Endothelial cell of umbilical vein (primary cell): ENCODE data around the gene AURKA. TPM values are rescaled to one million over a fixed set of nuclear protein-coding genes. Genes with fewer than 3 reads are reported as not detected.

Experiments
- BruUV-seq: library from RNA; stranded (reverse); fragments of 400-500 nt; replicated peaks from 2 replicates; lab custom pipeline; 2021; lab: Mats Ljungman, UMichigan
- CTCF ChIA-PET: fragments of 300-600, 350-600 bp; sonication (Branson Sonifier 250); formaldehyde crosslinking; loops from one replicate; lab custom pipeline; 2021; ENCODE audit warnings: antibody characterized with exemption, inconsistent platforms; lab: Charles Lee
- POLR2A ChIA-PET: fragments of 300-600, 350-600 bp; sonication (Branson Sonifier 250); formaldehyde crosslinking; loops from one replicate; lab custom pipeline; 2021; ENCODE audit warnings: antibody characterized with exemption, inconsistent platforms; lab: Charles Lee
- DNase-seq: peaks from one replicate; pipeline ENCODE4 v3.0.0-alpha.2; 2011; ENCODE audit warnings: low read depth, low spot score
- FAIRE-seq: peaks from 2 replicates; lab custom pipeline; 2011; peaks lifted over from hg19 to GRCh38; lab: Jason Lieb, UNC
- H2AFZ ChIP-seq: 2 replicates; pipeline ENCODE4 v1.6.0; 2012; ENCODE audit warnings: low read depth, low read length, control low read depth, inconsistent platforms
- H3K27ac ChIP-seq: 2 replicates; pipeline ENCODE4 v1.5.1; 2011; ENCODE audit warnings: low read depth, mild to moderate bottlenecking, control low read depth, low read length, moderate library complexity; ENCODE audit not compliant: insufficient read depth
- H3K27me3 ChIP-seq, 2 experiments: 2 replicates each; pipeline versions ENCODE4 v1.6.0 to v1.6.1; 2011; ENCODE audit warnings: low read length in 2 of 2, mixed read lengths in 1 of 2; ENCODE audit not compliant: control insufficient read depth in 2 of 2, insufficient read depth in 2 of 2
- H3K36me3 ChIP-seq, 2 experiments: 2 replicates in 1 of 2; 3 replicates in 1 of 2; pipeline ENCODE4 v1.5.1; 2011; ENCODE audit warnings: low read length in 2 of 2, mild to moderate bottlenecking in 1 of 2, moderate library complexity in 1 of 2; ENCODE audit not compliant: control insufficient read depth in 2 of 2, insufficient read depth in 2 of 2; ENCODE audit errors: extremely low read depth in 1 of 2
- H3K4me1 ChIP-seq: 3 replicates; pipeline ENCODE4 v1.5.1; 2011; ENCODE audit warnings: mild to moderate bottlenecking, low read length; ENCODE audit not compliant: control insufficient read depth, insufficient read depth; ENCODE audit errors: extremely low read depth
- H3K4me2 ChIP-seq: 2 replicates; pipeline ENCODE4 v1.6.1; 2011; ENCODE audit warnings: low read length, control low read depth, mixed read lengths; ENCODE audit not compliant: insufficient read depth
- H3K4me3 ChIP-seq, 3 experiments: fragments of 200-600 bp in 1 of 3; sonication (generic), shearing (Covaris generic) in 1 of 3; replicated peaks in 1 of 3; 2 replicates each; pipeline ENCODE4 v1.5.1; 2011 to 2016; ENCODE audit warnings: control low read depth in 3 of 3, low read length in 3 of 3, mild to moderate bottlenecking in 2 of 3, inconsistent platforms in 1 of 3, low read depth in 1 of 3, moderate library complexity in 1 of 3; ENCODE audit not compliant: insufficient read depth in 1 of 3
- H3K79me2 ChIP-seq: 2 replicates; pipeline ENCODE4 v1.6.0; 2012; ENCODE audit warnings: low read length, inconsistent platforms; ENCODE audit not compliant: control insufficient read depth, insufficient read depth
- H3K9ac ChIP-seq: replicated peaks from 2 replicates; pipeline ENCODE3; 2011; ENCODE audit warnings: low read length, control low read depth; ENCODE audit not compliant: insufficient read depth; ENCODE audit errors: extremely low read depth
- H3K9me1 ChIP-seq: replicated peaks from 3 replicates; pipeline ENCODE4 v1.6.0; 2011; ENCODE audit warnings: mild to moderate bottlenecking, low read length; ENCODE audit not compliant: control insufficient read depth, insufficient read depth; ENCODE audit errors: extremely low read depth
- H3K9me3 ChIP-seq: replicated peaks from 2 replicates; pipeline ENCODE4 v1.5.1; 2012; ENCODE audit warnings: low read length, inconsistent platforms; ENCODE audit not compliant: control insufficient read depth, insufficient read depth
- H4K20me1 ChIP-seq: replicated peaks from 2 replicates; pipeline ENCODE3; 2011; ENCODE audit warnings: mild to moderate bottlenecking, low read length; ENCODE audit not compliant: control insufficient read depth, insufficient read depth; ENCODE audit errors: extremely low read depth
- CTCF ChIP-seq, 2 donors: IDR thresholded peaks; 1 replicate in 1 of 2; 2 replicates in 1 of 2; pipeline ENCODE4 v1.5.1; 2011; ENCODE audit warnings: low read length in 2 of 2, mild to moderate bottlenecking in 2 of 2, moderate library complexity in 2 of 2, control low read depth in 1 of 2, inconsistent platforms in 1 of 2, low read depth in 1 of 2; ENCODE audit not compliant: insufficient read depth in 1 of 2; ENCODE audit errors: extremely low read depth in 1 of 2
- EZH2 ChIP-seq: IDR thresholded peaks from 2 replicates; pipeline ENCODE4 v1.6.1; 2012; ENCODE audit warnings: borderline replicate concordance, low read depth, mild to moderate bottlenecking, moderate library complexity, low read length, inconsistent platforms; ENCODE audit not compliant: severe bottlenecking
- FOS ChIP-seq: IDR thresholded peaks from 2 replicates; pipeline ENCODE4 v1.6.1; 2011; ENCODE audit warnings: mild to moderate bottlenecking, low read length, moderate library complexity, borderline replicate concordance; ENCODE audit not compliant: insufficient read depth
- GATA2 ChIP-seq: IDR thresholded peaks from 2 replicates; pipeline ENCODE4 v1.7.0; 2011; ENCODE audit warnings: low read depth, mild to moderate bottlenecking, moderate library complexity, mixed read lengths, low read length; ENCODE audit not compliant: insufficient read length, insufficient read depth
- JUN ChIP-seq: IDR thresholded peaks from 2 replicates; pipeline ENCODE4 v1.6.1; 2011; ENCODE audit warnings: borderline replicate concordance, low read depth; ENCODE audit not compliant: insufficient read length, insufficient read depth
- MYC ChIP-seq: IDR thresholded peaks from one replicate; pipeline ENCODE4 v1.6.1; 2011; ENCODE audit warnings: mild to moderate bottlenecking, low read depth, low read length
- POLR2A ChIP-seq: IDR thresholded peaks from 2 replicates; pipeline ENCODE4 v1.6.1; 2012; ENCODE audit warnings: low read depth, mild to moderate bottlenecking, control low read depth, low read length
- POLR2AphosphoS5 ChIP-seq: IDR thresholded peaks from 2 replicates; pipeline ENCODE4 v1.6.1; 2012; ENCODE audit warnings: low read depth, mild to moderate bottlenecking, control low read depth, low read length, moderate library complexity; ENCODE audit not compliant: insufficient read depth
- dilution Hi-C: fragments of 300-500 bp; cut with MboI; formaldehyde crosslinking; loops from one replicate; pipeline ENCODE4 v1.15.0; 2019; ENCODE audit warnings: low sequenced_read_pairs; ENCODE audit not compliant: extremely low pct_ligation_motif_present
- intact Hi-C: fragments of 100-400 bp; cut with micrococcal nuclease; formaldehyde crosslinking; loops from one replicate; pipeline ENCODE4 v1.10.0; 2022
- polyA plus RNA-seq, 4 experiments: library from polyadenylated mRNA; depleted of rRNA in 3 of 4; stranded (reverse) in 3 of 4; unstranded in 1 of 4; fragments of >200 nt; gene quantifications; 2 replicates each; pipeline versions ENCODE4 v1.2.1 to v1.2.3, GENCODE V29; 2011 to 2012; ENCODE audit warnings: missing spikeins in 1 of 4
- total RNA-seq: library from RNA; stranded (reverse); gene quantifications from 2 replicates; pipeline ENCODE4 v1.2.3, GENCODE V29; 2021
- TF ChIP-seq, protein P1 (sequence below): IDR thresholded peaks from 2 replicates; pipeline ENCODE4 v1.6.1; 2011; ENCODE audit not compliant: insufficient read depth, insufficient read length

Gene AURKA
- total and polyA plus RNA-seq, 2 donors (not counting 3 experiments of a cell fraction or from before 2014, with no cell fraction given) = 33.1 to 56.9 TPM

DNA sequence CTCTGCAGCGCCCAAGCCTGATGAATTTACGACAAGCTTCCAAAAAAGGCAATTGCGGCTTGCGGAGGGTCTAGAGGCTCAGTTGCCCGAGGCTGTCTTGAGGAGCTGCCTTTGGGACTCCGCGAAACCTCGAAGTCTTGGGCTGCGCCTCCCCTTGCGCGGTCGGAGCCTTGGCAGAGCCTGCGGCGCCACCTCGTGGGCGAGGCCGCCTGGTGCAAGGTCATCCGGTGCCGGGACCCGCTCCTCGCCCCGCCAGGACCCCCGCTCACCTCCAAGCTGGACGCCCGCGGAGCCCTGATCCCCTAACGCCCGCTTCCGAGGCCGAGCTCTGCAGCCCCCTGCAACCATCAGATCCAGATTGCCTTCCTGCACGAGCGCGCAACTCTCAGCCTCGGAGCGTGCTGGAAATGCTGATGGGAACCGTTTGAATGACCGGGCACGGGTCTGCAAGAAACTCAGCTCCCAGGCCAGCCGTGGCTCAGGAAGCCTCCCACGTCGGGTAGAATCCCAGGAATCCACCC is 48.1 kb downstream of the AURKA start:
- no peak overlapping the region for H2AFZ ChIP-seq
- peaks cover 8 to 11% of the 10 kb centered on the region in 2 experiments for H3K27me3 ChIP-seq
- no TSS peak for BruUV-seq
- dilution Hi-C loops (no loop called here), intact Hi-C loops (loop anchor here (1.0 to 5.0 kb wide), 2 partner anchors 1663 to 1677 kb away; no protein-coding TSS in a partner anchor)
- H3K4me1 ChIP-seq = no peaks in the 10 kb centered on the region
- ChIA-PET POLR2A (no interaction called here), CTCF (interaction anchor here (0.6 to 4.2 kb wide), 14 partner anchors 9 to 1746 kb away, joined by 3 to 97 read pairs (median 4); partner anchors contain the start of genes FAM210B and MC3R)
- H3K27ac ChIP-seq = no peak overlapping the region
- H3K36me3 ChIP-seq = no peaks in the 10 kb centered on the region
- no peaks in the 10 kb centered on the region for H3K9me1 ChIP-seq
- H4K20me1 ChIP-seq = no peaks in the 10 kb centered on the region
- no peaks in the 10 kb centered on the region for H3K9me3 ChIP-seq
- no peak overlapping the region for H3K4me2 ChIP-seq
- FAIRE-seq (no peak), DNase-seq (peak; percentile 35)
- no peak overlapping the region for H3K9ac ChIP-seq
- H3K4me3 ChIP-seq = no peak overlapping the region
- TF ChIP-seq POLR2A = no peak
- TF ChIP-seq CTCF (IDR thresholded peaks at IDR 0.05; ENCODE audit: extremely low read depth in 1 of 2, insufficient read depth in 1 of 2, low read depth in 1 of 2, low read length in 2 of 2) = peak; percentile 65 to 88
- H3K79me2 ChIP-seq = no peaks in the 10 kb centered on the region

GRCh38 chr20:56342783-56343182 is 49.2 kb downstream of the AURKA start:
- Histone ChIP-seq H3K4me2 (no peak overlapping the region), H3K27ac (no peak overlapping the region), H3K27me3 (peaks cover 5 to 9% of the 10 kb centered on the region in 2 experiments), H2AFZ (no peak overlapping the region), H4K20me1 (no peaks in the 10 kb centered on the region), H3K9ac (no peak overlapping the region), H3K9me1 (no peaks in the 10 kb centered on the region), H3K4me1 (no peaks in the 10 kb centered on the region), H3K36me3 (no peaks in the 10 kb centered on the region), H3K4me3 (no peak overlapping the region), H3K79me2 (no peaks in the 10 kb centered on the region), H3K9me3 (no peaks in the 10 kb centered on the region)
- FAIRE-seq (no peak), DNase-seq (no peak)
- dilution Hi-C loops (no loop called here), intact Hi-C loops (loop anchor here (5.0 kb wide), 1 partner anchor 1675 kb away; no protein-coding TSS in a partner anchor)
- no TSS peak for BruUV-seq
- ChIA-PET CTCF (interaction anchor here (1.1 to 4.2 kb wide), 5 partner anchors 17 to 1695 kb away, joined by 3 to 97 read pairs (median 7); no protein-coding TSS in a partner anchor), POLR2A (no interaction called here)
- TF ChIP-seq CTCF (IDR thresholded peaks at IDR 0.05; ENCODE audit: extremely low read depth in 1 of 2, insufficient read depth in 1 of 2, low read depth in 1 of 2, low read length in 2 of 2) = no peak
- TF ChIP-seq FOS = no peak
- TF ChIP-seq POLR2A = no peak
- TF ChIP-seq, protein P1, sequence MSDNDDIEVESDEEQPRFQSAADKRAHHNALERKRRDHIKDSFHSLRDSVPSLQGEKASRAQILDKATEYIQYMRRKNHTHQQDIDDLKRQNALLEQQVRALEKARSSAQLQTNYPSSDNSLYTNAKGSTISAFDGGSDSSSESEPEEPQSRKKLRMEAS = no peak
- TF ChIP-seq GATA2 = no peak
- TF ChIP-seq MYC = no peak
- TF ChIP-seq JUN = no peak
- TF ChIP-seq POLR2AphosphoS5 = no peak
- TF ChIP-seq EZH2 = no peak
